IPS DF 4.7 (cell line): ENCODE results near the gene ARHGAP8.

Source experiments
- DNase-seq: peaks from one replicate; pipeline ENCODE4 v3.0.0-alpha.2; 2013; ENCODE audit warnings: low spot score; ENCODE audit errors: extremely low read depth

The ARHGAP8 gene

DNA sequence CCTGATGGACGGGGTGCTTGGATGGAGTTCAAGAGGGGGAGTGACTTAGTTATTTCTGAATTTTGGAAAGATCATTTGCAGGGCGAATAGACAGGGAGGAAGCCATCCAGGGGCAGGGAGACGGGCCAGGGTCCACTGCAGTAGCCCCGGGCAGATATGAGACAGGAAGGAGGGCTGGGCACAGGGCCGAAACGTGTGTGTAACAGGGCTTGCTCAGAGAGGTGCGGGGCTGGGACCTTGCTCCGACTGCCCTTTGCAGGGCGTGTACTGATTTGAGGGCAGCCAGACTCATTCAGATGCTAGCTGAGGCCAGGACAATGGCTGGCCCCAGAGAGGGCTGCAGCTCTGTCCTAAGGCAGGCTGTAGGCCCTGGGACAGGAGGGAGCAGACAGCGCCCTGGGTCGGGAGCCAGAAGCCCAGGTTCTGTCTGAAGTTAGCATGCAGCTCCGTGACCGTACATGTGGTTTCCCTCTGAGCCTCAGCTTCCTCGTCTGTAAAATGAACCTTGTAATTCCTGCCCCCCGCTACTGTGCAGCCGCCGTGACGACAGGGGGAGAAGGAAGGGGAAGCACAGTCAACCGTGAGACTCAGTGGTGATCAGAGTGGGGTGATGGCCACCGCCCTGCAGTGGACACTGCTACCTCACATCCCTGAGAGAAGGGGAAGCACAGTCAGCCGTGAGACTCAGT, 154.0 kb downstream of the ARHGAP8 start:
- no peak for DNase-seq

DNA sequence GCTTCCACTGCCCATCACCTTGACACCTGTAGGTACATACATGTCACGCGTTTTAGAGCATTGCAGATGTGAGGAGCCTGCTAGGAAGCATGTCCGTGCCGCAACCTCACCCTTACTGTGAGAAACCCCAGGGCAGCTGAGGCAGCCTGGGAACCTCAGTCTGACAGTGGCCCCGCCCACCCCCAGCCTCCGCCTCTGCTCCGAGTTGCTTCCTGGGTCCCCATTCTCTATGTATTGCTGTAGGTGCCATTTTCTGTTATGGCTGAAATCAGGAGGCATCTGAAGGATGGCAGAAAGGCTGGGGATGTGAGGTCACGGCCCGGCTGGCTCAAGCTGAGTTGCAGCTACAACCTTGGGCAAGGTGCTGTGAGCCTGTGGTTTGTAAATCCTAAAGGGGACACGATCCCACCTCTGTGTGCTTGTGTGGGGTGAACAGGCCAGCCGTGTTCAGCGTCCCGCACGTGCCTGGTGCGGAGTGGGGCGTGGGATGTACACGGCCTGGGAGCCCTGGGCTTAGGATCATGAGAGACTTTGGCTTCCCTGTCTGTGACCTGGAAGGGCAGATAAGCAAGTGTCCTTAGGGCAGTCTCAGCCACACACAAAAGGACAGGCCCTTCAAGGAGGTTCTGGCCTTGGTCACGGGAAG, 154.7 kb downstream of the ARHGAP8 start:
- DNase-seq: no peak

DNA sequence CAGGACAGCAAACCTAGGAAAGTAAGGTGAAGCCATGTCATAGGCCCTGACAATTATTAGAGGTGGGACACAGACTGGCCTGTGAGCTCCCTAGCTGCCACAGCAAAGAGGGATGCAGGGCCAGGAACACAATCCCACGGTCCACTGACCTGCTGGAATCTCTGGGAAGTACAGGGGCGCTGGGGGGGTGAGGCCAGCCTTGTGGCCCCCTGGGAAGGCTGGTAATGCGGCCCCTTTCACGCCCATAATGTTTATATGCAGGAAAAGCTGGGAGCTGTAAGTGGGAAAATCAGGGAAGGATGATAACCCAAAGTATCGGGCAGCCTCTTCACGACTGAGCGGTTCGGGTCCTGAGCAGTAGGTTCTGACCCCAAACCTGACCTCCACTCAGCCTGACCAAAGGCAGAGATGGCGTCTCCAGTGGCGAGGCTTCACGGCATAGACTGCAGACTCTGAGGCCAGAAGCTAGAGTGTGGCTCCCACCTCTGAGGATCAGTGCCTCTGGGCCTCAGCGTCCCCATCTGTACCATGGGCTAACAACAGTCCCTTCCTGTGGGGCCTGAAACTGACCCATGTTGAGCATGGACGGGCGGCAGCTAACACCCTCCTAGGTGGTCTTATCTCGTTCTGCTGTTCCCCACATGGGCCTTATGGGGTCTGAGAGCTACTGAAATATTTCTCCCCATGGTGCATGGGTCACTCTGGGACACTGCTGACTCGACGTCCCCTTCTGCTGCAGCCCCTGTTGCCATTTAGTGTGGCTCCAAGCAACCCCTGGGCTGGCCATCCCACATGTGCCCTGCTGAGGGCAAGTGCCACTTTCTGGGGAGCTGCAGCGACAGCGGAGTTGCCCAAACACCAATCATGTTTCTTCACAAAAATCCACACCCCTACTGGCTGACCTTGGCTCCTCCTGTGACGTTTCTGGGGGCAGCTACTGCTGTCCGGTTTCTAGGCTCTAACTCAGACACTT, 155.7 kb downstream of the ARHGAP8 start:
- no peak for DNase-seq

DNA sequence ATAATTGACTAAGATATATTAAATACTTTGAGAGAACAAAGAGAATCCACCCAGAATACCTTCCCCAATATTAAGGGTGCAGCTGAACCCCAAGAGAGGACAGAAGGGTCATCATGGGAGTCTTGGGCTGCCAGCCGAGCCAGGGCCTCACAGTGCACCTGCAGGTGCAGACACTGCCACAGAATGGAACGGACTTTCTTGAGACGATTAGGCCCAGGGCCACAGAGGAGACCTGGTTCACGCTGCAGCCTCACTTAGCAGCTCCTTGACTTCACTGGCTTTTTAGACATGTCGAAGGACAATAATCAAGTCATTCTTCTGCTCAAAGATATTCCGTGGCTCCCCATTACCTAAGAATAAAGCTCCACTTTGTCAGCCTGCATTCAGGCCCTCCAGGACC, 156.9 kb downstream of the ARHGAP8 start:
- DNase-seq: no peak
